Large intestine (tissue), 3 donors: ENCODE results near the gene FNDC8. TPM values are rescaled to one million over a fixed set of nuclear protein-coding genes. Genes with fewer than 3 reads are reported as not detected.
A peak's percentile ranks its signal among the peaks of the same experiment; 100 is the strongest.
"Not testable (repeated sequence)": the region's sequence is repeated elsewhere in the genome, so short reads cannot be mapped to it uniquely, and the experiment has no call there.

Experiments
- DNase-seq, 2 donors: peaks; one replicate each; pipeline versions ENCODE4 v3.0.0 to v3.0.0-alpha.2; 2013
- H3K27ac ChIP-seq: one replicate; pipeline ENCODE4 v1.5.1; 2013; ENCODE audit warnings: low read length
- H3K27me3 ChIP-seq: 2 replicates; pipeline ENCODE4 v1.6.1; 2013; ENCODE audit warnings: low read length; ENCODE audit not compliant: control insufficient read depth, insufficient read depth
- H3K36me3 ChIP-seq: 2 replicates; pipeline ENCODE4 v1.6.1; 2013; ENCODE audit warnings: low read length; ENCODE audit not compliant: control insufficient read depth, insufficient read depth
- H3K4me1 ChIP-seq: one replicate; pipeline ENCODE4 v1.6.1; 2013; ENCODE audit warnings: low read length; ENCODE audit not compliant: control insufficient read depth, insufficient read depth
- H3K4me3 ChIP-seq: one replicate; pipeline ENCODE4 v1.5.1; 2013; ENCODE audit warnings: low read length
- H3K9me3 ChIP-seq: one replicate; pipeline ENCODE4 v1.6.1; 2013; ENCODE audit warnings: mild to moderate bottlenecking, low read depth, low read length, moderate library complexity; ENCODE audit not compliant: control insufficient read depth
- WGBS: methylation state at CpG from one replicate; pipeline ENCODE4 v1.1.5; 2013; ENCODE audit warnings: low lambda C conversion rate; ENCODE audit not compliant: insufficient coverage; 5-methylcytosine and 5-hydroxymethylcytosine counted together
- polyA plus RNA-seq: library from polyadenylated mRNA; unstranded; fragments of 120-200 nt; gene quantifications from one replicate; pipeline ENCODE4 v1.2.1, GENCODE V29; 2013

FNDC8 gene
- polyA plus RNA-seq, 1 donor: 0.07 TPM

DNA sequence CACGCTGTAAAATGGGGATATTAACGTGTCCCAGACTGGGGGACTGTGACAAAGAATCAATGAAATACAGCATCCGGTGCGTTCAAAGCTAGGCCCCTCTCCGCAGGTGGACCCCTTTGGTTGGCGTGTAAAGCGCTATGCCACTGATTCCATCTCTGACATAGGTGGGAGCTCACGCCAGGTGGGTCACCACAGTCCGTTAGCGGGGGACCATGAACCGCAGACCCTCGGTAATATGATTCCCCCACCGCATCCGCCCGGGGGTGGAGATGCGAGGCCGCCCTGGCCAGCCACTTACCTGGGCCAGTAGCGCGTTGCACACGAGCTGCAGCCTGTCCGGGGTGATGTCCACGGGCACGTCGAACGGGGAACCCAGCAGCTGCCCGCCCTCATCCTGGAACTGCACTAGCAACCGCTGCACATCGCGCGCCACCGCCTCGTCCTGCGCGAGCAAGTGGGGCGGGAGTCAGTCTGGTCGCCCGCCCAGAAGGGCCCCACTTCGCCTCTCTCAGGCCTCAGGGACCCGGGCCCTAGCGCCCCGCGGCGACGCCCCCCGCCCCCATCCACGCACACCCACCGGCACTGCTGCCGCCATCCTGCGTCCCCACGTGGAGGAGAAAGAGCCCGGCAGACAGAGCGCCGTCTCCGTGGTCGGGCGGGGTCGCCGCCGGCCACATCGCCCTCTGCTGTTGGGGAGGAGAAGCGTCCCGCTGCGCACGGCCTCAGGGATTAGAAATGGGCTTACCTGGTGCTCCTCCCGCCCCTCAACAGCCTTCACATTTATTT is 20.5 kb downstream of the FNDC8 start, which contains the start of gene NLE1:
NLE1 (minus strand) TSS at position 623 of the 786 bp plus-strand sequence; CDS start at position 595, 28 bp downstream.
- WGBS: no CpG with 5 or more reads among the region's 65 CpGs
- Histone ChIP-seq H3K4me1 (peaks cover 2% of the 10 kb centered on the region), H3K9me3 (no peaks in the 10 kb centered on the region), H3K27ac (no peak within 1 kb of the TSS), H3K27me3 (no peaks in the 10 kb centered on the region), H3K4me3 (peak within 1 kb of the TSS; percentile 88), H3K36me3 (peaks cover 27% of the 10 kb centered on the region)
- peak; percentile 67 to 81 for DNase-seq

DNA sequence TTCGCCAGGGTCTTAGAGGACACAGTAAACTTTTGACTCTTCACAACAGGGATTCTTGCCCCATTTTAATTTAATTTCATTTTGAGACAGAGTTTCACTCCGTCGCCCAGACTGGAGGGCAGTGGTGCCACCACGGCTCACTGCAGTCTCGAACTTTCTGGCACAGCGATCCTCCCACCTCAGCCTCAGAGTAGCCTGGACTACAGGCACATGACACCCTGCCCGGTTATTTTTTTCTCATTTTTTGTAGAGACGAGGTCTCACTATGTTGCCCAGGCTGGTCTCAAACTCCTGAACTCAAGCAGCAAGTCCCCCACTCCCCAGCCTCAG is 21.0 kb downstream of the FNDC8 start:
- Histone ChIP-seq H3K36me3 (peaks cover 22% of the 10 kb centered on the region), H3K4me3 (no peak overlapping the region), H3K27ac (no peak overlapping the region), H3K27me3 (peaks cover 2% of the 10 kb centered on the region), H3K9me3 (no peaks in the 10 kb centered on the region), H3K4me1 (peaks cover 2% of the 10 kb centered on the region)
- no peak for DNase-seq
- WGBS: no CpG with 5 or more reads among the region's 8 CpGs

DNA sequence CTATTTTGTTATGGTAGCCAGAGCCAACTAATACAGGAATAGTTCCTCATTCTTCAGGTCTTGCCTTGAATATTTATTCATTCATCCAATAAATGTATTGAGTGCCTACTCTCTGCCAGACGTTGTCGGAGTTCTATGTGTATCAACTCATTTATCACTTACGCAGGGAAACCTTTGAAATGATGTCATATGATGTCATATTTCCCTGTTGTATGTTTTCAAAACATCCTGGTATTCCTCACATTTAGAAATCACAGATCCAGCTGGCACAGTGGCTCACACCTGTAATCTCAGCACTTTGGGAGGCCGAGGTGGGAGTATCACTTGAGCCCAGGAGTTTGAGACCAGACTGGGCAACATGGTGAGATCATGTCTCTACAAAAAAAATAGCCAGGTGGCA is 23.4 kb downstream of the FNDC8 start:
- no peak overlapping the region for H3K4me3 ChIP-seq
- H3K27ac ChIP-seq: no peak overlapping the region

DNA sequence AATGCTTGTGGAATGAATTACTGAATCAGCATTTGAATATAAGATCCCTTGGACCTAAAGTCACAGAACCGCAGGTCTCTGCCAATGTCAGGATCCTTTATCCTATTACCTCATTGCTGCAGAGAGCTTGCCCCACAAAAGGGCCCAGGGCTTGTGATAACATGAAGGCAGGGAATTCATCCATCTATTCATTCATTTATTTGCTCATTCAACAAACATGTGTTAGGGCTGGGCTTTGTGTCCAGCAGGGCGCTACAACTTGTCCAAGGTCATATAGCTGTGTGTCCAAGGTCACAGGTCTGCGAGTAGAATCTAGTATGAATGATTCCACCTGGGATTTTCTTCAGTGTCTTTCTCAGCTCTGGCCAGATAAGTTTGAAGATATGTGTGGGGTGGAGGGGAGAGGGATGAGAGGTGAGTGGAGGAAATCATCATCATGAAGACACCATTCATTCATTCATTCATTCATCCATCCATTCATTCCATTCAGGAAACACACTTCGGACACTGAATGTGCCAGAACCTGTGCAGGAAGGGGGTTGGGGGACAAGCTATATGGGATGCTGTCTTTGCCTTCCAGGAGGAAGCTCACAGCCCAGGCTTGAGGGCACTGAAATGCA is 24.9 kb downstream of the FNDC8 start:
- Histone ChIP-seq H3K36me3 (no peaks in the 10 kb centered on the region), H3K27ac (no peak overlapping the region), H3K9me3 (no peaks in the 10 kb centered on the region), H3K4me3 (no peak overlapping the region), H3K4me1 (no peaks in the 10 kb centered on the region), H3K27me3 (peaks cover 2% of the 10 kb centered on the region)
- DNase-seq: no peak
- no CpG with 5 or more reads among the region's 4 CpGs for WGBS

More for the DNA sequence above, 23.4 kb downstream of the FNDC8 start:
- no CpG with 5 or more reads among the region's 4 CpGs for WGBS
- no peak for DNase-seq
- peaks cover 2% of the 10 kb centered on the region for H3K4me1 ChIP-seq
- H3K27me3 ChIP-seq: peaks cover 2% of the 10 kb centered on the region
- no peaks in the 10 kb centered on the region for H3K9me3 ChIP-seq
- H3K36me3 ChIP-seq: peaks cover under 1% of the 10 kb centered on the region

DNA sequence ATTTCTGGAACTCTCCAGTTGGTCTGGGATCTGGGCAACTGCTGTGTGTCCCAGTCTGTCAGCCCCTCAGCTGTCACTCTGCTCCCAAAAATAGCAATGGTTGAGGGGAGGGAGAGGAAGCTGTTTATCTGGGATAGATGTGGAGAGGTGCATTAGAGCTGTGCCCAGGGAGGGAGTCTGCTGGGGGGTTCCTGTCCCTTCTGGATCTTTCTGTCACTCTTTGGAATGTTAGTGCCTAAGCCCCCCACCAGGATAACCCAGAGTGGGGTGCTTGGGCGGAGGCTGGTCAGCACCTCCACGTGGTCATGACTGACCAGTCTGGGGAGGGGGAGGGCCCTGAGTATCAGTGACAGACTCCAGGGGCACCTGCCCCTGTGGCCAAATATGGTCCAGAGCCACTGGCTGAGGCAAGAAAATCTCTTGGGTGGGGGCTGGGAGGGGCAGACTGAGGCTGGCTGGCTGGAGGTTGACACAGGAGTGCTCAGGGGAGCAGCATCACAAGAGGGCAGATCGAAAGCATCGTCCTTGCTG is 26.0 kb downstream of the FNDC8 start, which contains the start of gene UNC45B:
UNC45B (plus strand) TSS at position 443 of the 531 bp plus-strand sequence. CDS start 447 bp downstream, outside the sequence.
- H3K4me1 ChIP-seq: no peaks in the 10 kb centered on the region
- no peak within 1 kb of the TSS for H3K4me3 ChIP-seq
- peaks cover 2% of the 10 kb centered on the region for H3K27me3 ChIP-seq
- H3K9me3 ChIP-seq: no peaks in the 10 kb centered on the region
- no CpG with 5 or more reads among the region's 4 CpGs for WGBS
- DNase-seq: no peak
- H3K36me3 ChIP-seq: no peaks in the 10 kb centered on the region
- H3K27ac ChIP-seq: no peak within 1 kb of the TSS

DNA sequence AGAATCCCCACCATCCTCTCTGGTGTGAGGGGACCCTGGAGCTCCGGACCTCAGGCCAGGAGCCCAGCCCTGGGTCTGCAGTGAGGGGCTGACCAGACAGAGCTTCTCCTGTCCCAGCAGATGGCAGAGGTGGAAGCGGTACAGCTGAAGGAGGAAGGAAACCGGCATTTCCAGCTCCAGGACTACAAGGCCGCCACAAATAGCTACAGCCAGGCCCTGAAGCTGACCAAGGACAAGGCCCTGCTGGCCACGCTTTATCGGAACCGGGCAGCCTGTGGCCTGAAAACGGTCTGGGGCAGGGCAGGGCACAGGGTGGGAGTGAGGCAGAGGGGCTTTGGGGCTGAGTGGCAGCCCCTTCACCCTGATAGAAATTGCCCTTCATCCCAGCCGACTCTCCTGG is 26.7 kb downstream of the FNDC8 start:
- no CpG with 5 or more reads among the region's 9 CpGs for WGBS
- Histone ChIP-seq H3K4me3 (no peak overlapping the region), H3K27ac (no peak overlapping the region), H3K36me3 (no peaks in the 10 kb centered on the region), H3K4me1 (no peaks in the 10 kb centered on the region), H3K9me3 (no peaks in the 10 kb centered on the region), H3K27me3 (peaks cover 2% of the 10 kb centered on the region)
- no peak for DNase-seq

DNA sequence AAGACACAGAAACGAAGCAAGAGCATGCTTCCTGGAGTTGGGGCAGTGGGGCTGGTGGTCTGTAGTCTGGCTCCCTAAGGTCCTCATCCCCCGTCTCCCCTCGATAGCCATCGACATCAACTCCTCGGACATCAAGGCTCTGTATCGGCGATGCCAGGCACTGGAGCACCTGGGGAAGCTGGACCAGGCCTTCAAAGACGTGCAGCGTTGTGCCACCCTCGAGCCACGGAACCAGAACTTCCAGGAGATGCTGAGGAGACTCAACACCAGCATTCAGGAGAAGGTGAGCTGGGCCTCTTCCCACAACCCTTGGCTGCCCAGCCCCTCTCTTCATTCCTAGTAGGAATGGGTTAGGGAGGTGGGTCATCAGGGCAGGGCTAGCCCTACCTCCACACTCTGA is 28.5 kb downstream of the FNDC8 start:
- peaks cover 9% of the 10 kb centered on the region for H3K27me3 ChIP-seq
- no peak overlapping the region for H3K4me3 ChIP-seq
- no peaks in the 10 kb centered on the region for H3K4me1 ChIP-seq
- H3K9me3 ChIP-seq: no peaks in the 10 kb centered on the region
- no peak for DNase-seq
- H3K36me3 ChIP-seq: no peaks in the 10 kb centered on the region
- H3K27ac ChIP-seq: no peak overlapping the region
- WGBS: 100% methylated on average over 3 of the region's 11 CpGs

DNA sequence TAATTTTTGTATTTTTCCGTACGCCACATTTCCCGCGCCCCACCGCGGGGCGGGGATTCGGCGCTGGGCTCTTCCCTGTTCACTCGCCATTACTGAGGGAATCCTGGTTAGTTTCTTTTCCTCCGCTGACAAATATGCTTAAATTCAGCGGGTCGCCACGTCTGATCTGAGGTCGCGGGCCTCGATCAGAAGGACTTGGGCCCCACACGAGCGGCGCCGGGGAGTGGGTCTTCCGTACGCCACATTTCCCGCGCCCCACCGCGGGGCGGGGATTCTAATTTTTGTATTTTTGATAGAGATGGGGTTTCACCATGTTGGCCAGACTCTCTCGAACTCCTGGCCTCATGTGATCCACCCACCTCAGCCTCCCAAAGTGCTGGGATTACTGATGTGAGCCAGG is 29.7 kb downstream of the FNDC8 start:
- H3K4me1 ChIP-seq, H3K4me3 ChIP-seq, DNase-seq, H3K27me3 ChIP-seq, H3K9me3 ChIP-seq, H3K27ac ChIP-seq, H3K36me3 ChIP-seq: not testable (repeated sequence)
- WGBS: no CpG with 5 or more reads among the region's 29 CpGs

DNA sequence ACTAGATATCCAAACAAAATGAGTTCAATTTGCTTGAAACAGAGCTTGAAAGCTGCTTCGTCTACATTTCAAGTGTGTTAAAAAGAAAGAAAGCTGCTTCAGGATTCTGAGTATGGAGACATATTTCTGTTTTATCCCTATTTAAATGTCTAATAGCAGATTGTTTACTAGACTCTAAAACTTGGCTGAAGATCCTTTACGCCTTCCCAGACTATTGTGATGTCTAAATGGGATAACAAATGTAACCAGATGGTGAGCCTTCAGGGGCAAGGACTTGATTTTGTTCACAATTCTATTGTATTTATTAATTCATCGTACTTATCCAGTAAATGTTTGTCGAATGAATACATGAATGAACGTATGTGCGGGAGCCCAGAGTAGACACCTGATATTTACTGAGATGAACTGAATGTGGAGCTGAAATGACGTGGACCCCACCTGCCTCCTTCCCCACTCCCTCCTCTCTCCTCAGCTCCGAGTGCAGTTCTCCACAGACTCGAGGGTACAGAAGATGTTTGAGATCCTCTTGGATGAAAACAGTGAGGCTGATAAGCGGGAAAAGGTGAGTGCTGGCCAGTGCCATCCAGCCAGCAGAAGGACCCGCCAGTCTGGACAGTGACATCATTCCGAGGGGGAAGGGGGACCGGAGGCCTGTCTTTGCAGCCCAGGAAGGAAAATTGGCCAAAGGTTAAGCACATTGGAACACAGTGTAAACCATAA is 31.2 kb downstream of the FNDC8 start:
- Histone ChIP-seq H3K4me3 (no peak overlapping the region), H3K9me3 (no peaks in the 10 kb centered on the region), H3K27ac (no peak overlapping the region), H3K27me3 (peaks cover 6% of the 10 kb centered on the region), H3K36me3 (no peaks in the 10 kb centered on the region), H3K4me1 (no peaks in the 10 kb centered on the region)
- DNase-seq: no peak
- 100% methylated on average over 1 of the region's 13 CpGs for WGBS
